ENCODE results near the gene EHMT1.
"Not testable (repeated sequence)": the region's sequence is repeated elsewhere in the genome, so short reads cannot be mapped to it uniquely, and the experiment has no call there.

The EHMT1 gene

GRCh38 chr9:137880976-137881530, 262.2 kb downstream of the EHMT1 start:
- no peak overlapping the region for H3K27ac ChIP-seq (ENCODE audit: low read length)
- DNase-seq: no peak
- no peaks in the 10 kb centered on the region for H3K36me3 ChIP-seq (replicated peaks; ENCODE audit: insufficient read depth, low read length)
- no peaks in the 10 kb centered on the region for H3K9me3 ChIP-seq (replicated peaks; ENCODE audit: insufficient read depth, low read length)
- no peak overlapping the region for H2AFZ ChIP-seq (ENCODE audit: low read length)
- no peaks in the 10 kb centered on the region for H3K4me1 ChIP-seq (ENCODE audit: low read length)
- TF ChIP-seq CTCF (IDR thresholded peaks at IDR 0.05; ENCODE audit: low read length): no peak
- TF ChIP-seq EZH2 (optimal IDR thresholded peaks at IDR 0.05; ENCODE audit: low read depth, low read length): no peak
- no peak for TF ChIP-seq EZH2phosphoT487 (IDR thresholded peaks at IDR 0.05; ENCODE audit: low read length)
- H4K20me1 ChIP-seq (ENCODE audit: insufficient read depth, low read length): no peaks in the 10 kb centered on the region
- no peaks in the 10 kb centered on the region for H3F3A ChIP-seq (ENCODE audit: insufficient read depth, low read length)
- no peaks in the 10 kb centered on the region for H3K79me2 ChIP-seq (ENCODE audit: low read length)
- peaks cover 13% of the 10 kb centered on the region for H3K27me3 ChIP-seq (replicated peaks; ENCODE audit: insufficient read depth, low read length)
- no peak overlapping the region for H3K9ac ChIP-seq (ENCODE audit: low read length)
- no peak overlapping the region for H3K4me2 ChIP-seq (ENCODE audit: low read depth, low read length)
- H3K4me3 ChIP-seq (ENCODE audit: low read length): no peak overlapping the region
- H3K9me2 ChIP-seq (replicated peaks; ENCODE audit: insufficient read depth, low read length): no peaks in the 10 kb centered on the region

GRCh38 chr9:137881591-137882505, 263.0 kb downstream of the EHMT1 start:
- H4K20me1 ChIP-seq (ENCODE audit: insufficient read depth, low read length): no peaks in the 10 kb centered on the region
- H3K9me3 ChIP-seq (replicated peaks; ENCODE audit: insufficient read depth, low read length): no peaks in the 10 kb centered on the region
- H3K27ac ChIP-seq (ENCODE audit: low read length): no peak overlapping the region
- no peak overlapping the region for H3K4me2 ChIP-seq (ENCODE audit: low read depth, low read length)
- H3K4me1 ChIP-seq (ENCODE audit: low read length): no peaks in the 10 kb centered on the region
- no peaks in the 10 kb centered on the region for H3K79me2 ChIP-seq (ENCODE audit: low read length)
- H3K4me3 ChIP-seq (ENCODE audit: low read length): no peak overlapping the region
- no peaks in the 10 kb centered on the region for H3K9me2 ChIP-seq (replicated peaks; ENCODE audit: insufficient read depth, low read length)
- H2AFZ ChIP-seq (ENCODE audit: low read length): no peak overlapping the region
- no peak for DNase-seq
- no peaks in the 10 kb centered on the region for H3F3A ChIP-seq (ENCODE audit: insufficient read depth, low read length)
- H3K27me3 ChIP-seq (replicated peaks; ENCODE audit: insufficient read depth, low read length): peaks cover 7% of the 10 kb centered on the region
- TF ChIP-seq EZH2phosphoT487 (IDR thresholded peaks at IDR 0.05; ENCODE audit: low read length): no peak
- TF ChIP-seq EZH2 (optimal IDR thresholded peaks at IDR 0.05; ENCODE audit: low read depth, low read length): no peak
- TF ChIP-seq CTCF (IDR thresholded peaks at IDR 0.05; ENCODE audit: low read length): no peak
- H3K9ac ChIP-seq (ENCODE audit: low read length): no peak overlapping the region
- H3K36me3 ChIP-seq (replicated peaks; ENCODE audit: insufficient read depth, low read length): no peaks in the 10 kb centered on the region

- DNase-seq: no peak
- no peaks in the 10 kb centered on the region for H3K9me2 ChIP-seq (replicated peaks; ENCODE audit: insufficient read depth, low read length)
- no peaks in the 10 kb centered on the region for H3K79me2 ChIP-seq (ENCODE audit: low read length)
- no peaks in the 10 kb centered on the region for H3K9me3 ChIP-seq (replicated peaks; ENCODE audit: insufficient read depth, low read length)
- no peaks in the 10 kb centered on the region for H3K4me1 ChIP-seq (ENCODE audit: low read length)
- no peak overlapping the region for H3K4me3 ChIP-seq (ENCODE audit: low read length)
- no peaks in the 10 kb centered on the region for H4K20me1 ChIP-seq (ENCODE audit: insufficient read depth, low read length)
- H2AFZ ChIP-seq (ENCODE audit: low read length): no peak overlapping the region
- peaks cover 7% of the 10 kb centered on the region for H3K27me3 ChIP-seq (replicated peaks; ENCODE audit: insufficient read depth, low read length)
- H3K9ac ChIP-seq (ENCODE audit: low read length): no peak overlapping the region
- no peak overlapping the region for H3K4me2 ChIP-seq (ENCODE audit: low read depth, low read length)
- H3K36me3 ChIP-seq (replicated peaks; ENCODE audit: insufficient read depth, low read length): no peaks in the 10 kb centered on the region
- no peak for TF ChIP-seq EZH2phosphoT487 (IDR thresholded peaks at IDR 0.05; ENCODE audit: low read length)
- no peak for TF ChIP-seq EZH2 (optimal IDR thresholded peaks at IDR 0.05; ENCODE audit: low read depth, low read length)
- no peak for TF ChIP-seq CTCF (IDR thresholded peaks at IDR 0.05; ENCODE audit: low read length)
- H3F3A ChIP-seq (ENCODE audit: insufficient read depth, low read length): no peaks in the 10 kb centered on the region
- H3K27ac ChIP-seq (ENCODE audit: low read length): no peak overlapping the region
Observed at GRCh38 chr9:137882506-137882821, 263.7 kb downstream of the EHMT1 start.

GRCh38 chr9:137883977-137884376, 265.2 kb downstream of the EHMT1 start:
- not testable (repeated sequence) for H4K20me1 ChIP-seq (ENCODE audit: insufficient read depth, low read length); H3K9me2 ChIP-seq (replicated peaks; ENCODE audit: insufficient read depth, low read length); H3K4me2 ChIP-seq (ENCODE audit: low read depth, low read length); H3F3A ChIP-seq (ENCODE audit: insufficient read depth, low read length); H3K36me3 ChIP-seq (replicated peaks; ENCODE audit: insufficient read depth, low read length); H3K4me1 ChIP-seq (ENCODE audit: low read length); H3K9ac ChIP-seq (ENCODE audit: low read length); H3K27me3 ChIP-seq (replicated peaks; ENCODE audit: insufficient read depth, low read length); DNase-seq; H3K9me3 ChIP-seq (replicated peaks; ENCODE audit: insufficient read depth, low read length); H3K4me3 ChIP-seq (ENCODE audit: low read length); H3K27ac ChIP-seq (ENCODE audit: low read length); H3K79me2 ChIP-seq (ENCODE audit: low read length); H2AFZ ChIP-seq (ENCODE audit: low read length)

- not testable (repeated sequence) for H4K20me1 ChIP-seq (ENCODE audit: insufficient read depth, low read length); H3K4me3 ChIP-seq (ENCODE audit: low read length); H3K79me2 ChIP-seq (ENCODE audit: low read length); H2AFZ ChIP-seq (ENCODE audit: low read length); DNase-seq; H3K9me2 ChIP-seq (replicated peaks; ENCODE audit: insufficient read depth, low read length); H3K36me3 ChIP-seq (replicated peaks; ENCODE audit: insufficient read depth, low read length); H3K4me1 ChIP-seq (ENCODE audit: low read length); H3K27ac ChIP-seq (ENCODE audit: low read length); H3K27me3 ChIP-seq (replicated peaks; ENCODE audit: insufficient read depth, low read length); H3K9ac ChIP-seq (ENCODE audit: low read length); H3F3A ChIP-seq (ENCODE audit: insufficient read depth, low read length); H3K9me3 ChIP-seq (replicated peaks; ENCODE audit: insufficient read depth, low read length); H3K4me2 ChIP-seq (ENCODE audit: low read depth, low read length)
Observed at GRCh38 chr9:137884547-137884946, 265.7 kb downstream of the EHMT1 start.

All from MM.1S (cell line).